Naive thymus-derived CD4-positive, alpha-beta T cell (primary cell): ENCODE measurements around the gene PARL. TPM values are rescaled to one million over a fixed set of nuclear protein-coding genes. Genes with fewer than 3 reads are reported as not detected.
A peak's percentile ranks its signal among the peaks of the same experiment; 100 is the strongest.

Source experiments
- ATAC-seq: fragments of 150-1000 bp; cut with Tn5 transposase; 2 replicates; pipeline ENCODE4 v1.10.0; 2021; ENCODE audit warnings: mild to moderate bottlenecking, moderate library complexity
- CTCF ChIA-PET: fragments of 350-600 bp; sonication (Branson Sonifier 250); formaldehyde crosslinking; loops from one replicate; lab custom pipeline; 2021; ENCODE audit warnings: antibody characterized with exemption; lab: Charles Lee
- POLR2A ChIA-PET: fragments of 350-600 bp; sonication (Branson Sonifier 250); formaldehyde crosslinking; loops from one replicate; lab custom pipeline; 2021; ENCODE audit warnings: antibody characterized with exemption, inconsistent platforms; lab: Charles Lee
- DNase-seq, 9 donors: peaks; one replicate each; pipeline versions ENCODE4 v3.0.0 to v3.0.0-alpha.2; 2020 to 2022; ENCODE audit warnings: mixed read lengths in 1 of 9
- H3K27ac ChIP-seq: one replicate; pipeline ENCODE4 v1.7.0; 2013; ENCODE audit warnings: mild to moderate bottlenecking, low read depth, low read length, moderate library complexity
- H3K27me3 ChIP-seq, 2 donors: one replicate each; pipeline ENCODE4 v1.7.0; 2013; ENCODE audit warnings: low read length in 2 of 2, mild to moderate bottlenecking in 2 of 2, moderate library complexity in 2 of 2; ENCODE audit not compliant: control insufficient read depth in 2 of 2, insufficient read depth in 2 of 2
- H3K36me3 ChIP-seq, 3 experiments: 1 replicate in 2 of 3; 2 replicates in 1 of 3; pipeline ENCODE4 v1.7.0; 2013; ENCODE audit warnings: low read length in 3 of 3, mild to moderate bottlenecking in 3 of 3, moderate library complexity in 1 of 3; ENCODE audit not compliant: insufficient read depth in 3 of 3, control insufficient read depth in 2 of 3
- H3K4me1 ChIP-seq, 2 donors: one replicate each; pipeline ENCODE4 v1.7.0; 2013; ENCODE audit warnings: low read length in 2 of 2, mild to moderate bottlenecking in 2 of 2, moderate library complexity in 1 of 2; ENCODE audit not compliant: control insufficient read depth in 2 of 2, insufficient read depth in 2 of 2
- H3K4me3 ChIP-seq: 2 replicates; pipeline ENCODE4 v1.7.0; 2013; ENCODE audit warnings: mild to moderate bottlenecking, low read length
- H3K9me3 ChIP-seq, 3 experiments: 1 replicate in 2 of 3; 2 replicates in 1 of 3; pipeline ENCODE4 v1.7.0; 2013; ENCODE audit warnings: low read length in 3 of 3; ENCODE audit not compliant: control insufficient read depth in 2 of 3
- H3K27ac Mint-ChIP-seq, 9 donors: one replicate each; pipeline ENCODE4 v1.8.0; 2020 to 2022; ENCODE audit warnings: mixed read lengths in 9 of 9, mild to moderate bottlenecking in 8 of 9, moderate library complexity in 5 of 9, inconsistent platforms in 2 of 9
- H3K27me3 Mint-ChIP-seq, 5 donors: one replicate each; pipeline ENCODE4 v1.8.0; 2021 to 2022; ENCODE audit warnings: mixed read lengths in 5 of 5, mild to moderate bottlenecking in 1 of 5
- H3K36me3 Mint-ChIP-seq, 5 donors: one replicate each; pipeline ENCODE4 v1.8.0; 2020 to 2022; ENCODE audit warnings: mixed read lengths in 5 of 5, mild to moderate bottlenecking in 3 of 5, inconsistent platforms in 1 of 5
- H3K4me1 Mint-ChIP-seq, 7 donors: one replicate each; pipeline ENCODE4 v1.8.0; 2020 to 2022; ENCODE audit warnings: mixed read lengths in 7 of 7, mild to moderate bottlenecking in 3 of 7, inconsistent platforms in 1 of 7
- H3K4me3 Mint-ChIP-seq, 10 donors: one replicate each; pipeline ENCODE4 v1.8.0; 2020 to 2022; ENCODE audit warnings: mild to moderate bottlenecking in 10 of 10, mixed read lengths in 10 of 10, moderate library complexity in 6 of 10, inconsistent platforms in 2 of 10
- H3K9me3 Mint-ChIP-seq, 11 donors: one replicate each; pipeline ENCODE4 v1.8.0; 2020 to 2022; ENCODE audit warnings: mixed read lengths in 11 of 11, mild to moderate bottlenecking in 4 of 11, inconsistent platforms in 1 of 11, moderate library complexity in 1 of 11
- intact Hi-C, 2 donors: fragments of 100-400 bp; cut with micrococcal nuclease; formaldehyde crosslinking; loops; one replicate each; pipeline ENCODE4 v1.15.1; 2023
- polyA plus RNA-seq, 2 donors: library from polyadenylated mRNA; unstranded; fragments of 300-500 nt; fragmentation: Illumina TruSeq; gene quantifications; one replicate each; pipeline ENCODE4 v1.2.3, GENCODE V29; 2021
- total RNA-seq, 6 experiments: library from RNA in 5 of 6; stranded (reverse) in 5 of 6; gene quantifications; 1 replicate in 5 of 6; 2 replicates in 1 of 6; pipeline ENCODE4 v1.2.3 and lab custom pipeline; 2021 to 2026

PARL gene
- total and polyA plus RNA-seq, 7 experiments from 2014 or later: 41.6 to 130 (median 49.1) TPM

GRCh38 chr3:183854318-183855035, 30.2 kb downstream of the PARL start:
- ChIA-PET POLR2A (no interaction called here), CTCF (no interaction called here)
- Mint-ChIP-seq H3K36me3 (peaks cover 1 to 65% (median 24%) of the 10 kb centered on the region in 5 donors), H3K27me3 (no peaks in the 10 kb centered on the region), H3K27ac (peak overlapping the region in 1 of 9 donors; percentile 32), H3K4me3 (no peak overlapping the region), H3K4me1 (peaks cover 3 to 22% (median 6%) of the 10 kb centered on the region in 7 donors), H3K9me3 (no peaks in the 10 kb centered on the region)
- intact Hi-C loops: no loop called here
- DNase-seq (no peak), ATAC-seq (no peak)
- Histone ChIP-seq H3K27ac (no peak overlapping the region), H3K4me3 (no peak overlapping the region), H3K27me3 (no peaks in the 10 kb centered on the region), H3K9me3 (no peaks in the 10 kb centered on the region), H3K36me3 (peaks cover 0 to 33% (median 3%) of the 10 kb centered on the region in 3 experiments), H3K4me1 (no peaks in the 10 kb centered on the region)

GRCh38 chr3:183845608-183846288, 38.9 kb downstream of the PARL start:
- H3K36me3 Mint-ChIP-seq: peaks cover 4 to 44% (median 16%) of the 10 kb centered on the region in 5 donors
- ChIA-PET CTCF (interaction anchor here (1.3 kb wide), 1 partner anchor 39 kb away, joined by 3 read pairs; the partner anchor contains the start of gene PARL), POLR2A (no interaction called here)
- intact Hi-C loops: no loop called here
- H3K4me3 Mint-ChIP-seq: no peak overlapping the region
- H3K27me3 ChIP-seq: no peaks in the 10 kb centered on the region
- peaks cover 5 to 73% (median 7%) of the 10 kb centered on the region in 3 experiments for H3K36me3 ChIP-seq
- no peak for ATAC-seq
- no peak for DNase-seq
- H3K27me3 Mint-ChIP-seq: no peaks in the 10 kb centered on the region
- no peak overlapping the region for H3K27ac ChIP-seq
- H3K4me1 Mint-ChIP-seq: peaks cover 0 to 11% (median 4%) of the 10 kb centered on the region in 7 donors
- H3K4me1 ChIP-seq: no peaks in the 10 kb centered on the region
- no peaks in the 10 kb centered on the region for H3K9me3 ChIP-seq
- peak overlapping the region in 2 of 9 donors; percentile 43 to 62 for H3K27ac Mint-ChIP-seq
- no peak overlapping the region for H3K4me3 ChIP-seq
- H3K9me3 Mint-ChIP-seq: no peaks in the 10 kb centered on the region

GRCh38 chr3:183845090-183845489, 39.6 kb downstream of the PARL start:
- H3K27ac ChIP-seq: no peak overlapping the region
- POLR2A ChIA-PET: no interaction called here
- H3K27me3 ChIP-seq: no peaks in the 10 kb centered on the region
- CTCF ChIA-PET: interaction anchor here (1.3 kb wide), 1 partner anchor 39 kb away, joined by 3 read pairs; the partner anchor contains the start of gene PARL
- no peaks in the 10 kb centered on the region for H3K27me3 Mint-ChIP-seq
- peaks cover 5 to 75% (median 7%) of the 10 kb centered on the region in 3 experiments for H3K36me3 ChIP-seq
- intact Hi-C loops: no loop called here
- H3K36me3 Mint-ChIP-seq: peaks cover 4 to 38% (median 16%) of the 10 kb centered on the region in 5 donors
- no peak overlapping the region for H3K4me3 ChIP-seq
- H3K27ac Mint-ChIP-seq: peak overlapping the region in 2 of 9 donors; percentile 43 to 62
- no peak for DNase-seq
- no peaks in the 10 kb centered on the region for H3K9me3 ChIP-seq
- peaks cover 0 to 8% (median 3%) of the 10 kb centered on the region in 7 donors for H3K4me1 Mint-ChIP-seq
- ATAC-seq: no peak
- no peaks in the 10 kb centered on the region for H3K4me1 ChIP-seq
- no peak overlapping the region for H3K4me3 Mint-ChIP-seq
- H3K9me3 Mint-ChIP-seq: no peaks in the 10 kb centered on the region

GRCh38 chr3:183844606-183845005, 40.1 kb downstream of the PARL start:
- H3K4me1 Mint-ChIP-seq: peaks cover 0 to 7% (median 3%) of the 10 kb centered on the region in 7 donors
- no peak for DNase-seq
- H3K9me3 Mint-ChIP-seq: no peaks in the 10 kb centered on the region
- ChIA-PET CTCF (interaction anchor here (1.3 kb wide), 1 partner anchor 40 kb away, joined by 3 read pairs; the partner anchor contains the start of gene PARL), POLR2A (no interaction called here)
- H3K27me3 Mint-ChIP-seq: no peaks in the 10 kb centered on the region
- H3K4me3 ChIP-seq: no peak overlapping the region
- no peak overlapping the region for H3K27ac ChIP-seq
- ATAC-seq: no peak
- H3K36me3 ChIP-seq: peaks cover 7 to 78% (median 9%) of the 10 kb centered on the region in 3 experiments
- H3K36me3 Mint-ChIP-seq: peaks cover 4 to 40% (median 18%) of the 10 kb centered on the region in 5 donors
- no peaks in the 10 kb centered on the region for H3K4me1 ChIP-seq
- H3K9me3 ChIP-seq: no peaks in the 10 kb centered on the region
- H3K4me3 Mint-ChIP-seq: no peak overlapping the region
- intact Hi-C loops: no loop called here
- H3K27ac Mint-ChIP-seq: no peak overlapping the region
- no peaks in the 10 kb centered on the region for H3K27me3 ChIP-seq

- Mint-ChIP-seq H3K9me3 (no peaks in the 10 kb centered on the region), H3K27me3 (no peaks in the 10 kb centered on the region), H3K36me3 (peaks cover 0 to 27% (median 9%) of the 10 kb centered on the region in 5 donors), H3K4me3 (no peak overlapping the region), H3K27ac (no peak overlapping the region), H3K4me1 (peaks cover 0 to 4% (median 0%) of the 10 kb centered on the region in 7 donors)
- POLR2A ChIA-PET: no interaction called here
- H3K27me3 ChIP-seq: no peaks in the 10 kb centered on the region
- H3K4me1 ChIP-seq: no peaks in the 10 kb centered on the region
- ATAC-seq: no peak
- no peak overlapping the region for H3K4me3 ChIP-seq
- intact Hi-C loops: loop anchor here in 1 of 2 donors (1.0 kb wide), 1 partner anchor 11 kb away; no protein-coding TSS in a partner anchor
- CTCF ChIA-PET: interaction anchor here (0.6 kb wide), 1 partner anchor 722 kb away, joined by 6 read pairs; no protein-coding TSS in a partner anchor
- DNase-seq: no peak
- H3K36me3 ChIP-seq: peaks cover 4 to 63% (median 7%) of the 10 kb centered on the region in 3 experiments
- no peak overlapping the region for H3K27ac ChIP-seq
- no peaks in the 10 kb centered on the region for H3K9me3 ChIP-seq
Observed at GRCh38 chr3:183839751-183840150, 44.9 kb downstream of the PARL start.

GRCh38 chr3:183837894-183838293, 46.8 kb downstream of the PARL start:
- Mint-ChIP-seq H3K4me3 (no peak overlapping the region), H3K9me3 (no peaks in the 10 kb centered on the region), H3K4me1 (peaks cover 0 to 3% (median 0%) of the 10 kb centered on the region in 7 donors), H3K27me3 (no peaks in the 10 kb centered on the region), H3K27ac (peak overlapping the region in 1 of 9 donors; percentile 73), H3K36me3 (peaks cover 0 to 31% (median 13%) of the 10 kb centered on the region in 5 donors)
- H3K4me3 ChIP-seq: no peak overlapping the region
- CTCF ChIA-PET: no interaction called here
- ATAC-seq (no peak), DNase-seq (no peak)
- peaks cover 4 to 64% (median 7%) of the 10 kb centered on the region in 3 experiments for H3K36me3 ChIP-seq
- no peaks in the 10 kb centered on the region for H3K27me3 ChIP-seq
- POLR2A ChIA-PET: no interaction called here
- intact Hi-C loops: no loop called here
- no peak overlapping the region for H3K27ac ChIP-seq
- no peaks in the 10 kb centered on the region for H3K4me1 ChIP-seq
- no peaks in the 10 kb centered on the region for H3K9me3 ChIP-seq
